Left renal pelvis (tissue), 4 donors: ENCODE data around the gene HIP1. TPM values are rescaled to one million over a fixed set of nuclear protein-coding genes. Genes with fewer than 3 reads are reported as not detected.
"Not testable (repeated sequence)": the region's sequence is repeated elsewhere in the genome, so short reads cannot be mapped to it uniquely, and the experiment has no call there.

Source experiments
- DNase-seq, 4 donors: peaks; one replicate each; pipeline ENCODE4 v3.0.0-alpha.2; 2013; ENCODE audit warnings: low read depth in 4 of 4, low spot score in 3 of 4
- polyA plus RNA-seq, 4 donors: library from polyadenylated mRNA; unstranded; fragments of 120-200 nt; gene quantifications; one replicate each; pipeline ENCODE4 v1.2.1, GENCODE V29; 2013; ENCODE audit not compliant: insufficient read length in 4 of 4

Gene HIP1
- polyA plus RNA-seq, 4 donors: 24.5 to 35.8 (median 33.5) TPM

- DNase-seq: no peak
Observed at GRCh38 chr7:75739796-75740672, 1.3 kb upstream of the HIP1 start.

GRCh38 chr7:75738975-75739795, 444 bp upstream of the HIP1 start:
- peak; percentile 92 to 97 (median 96) for DNase-seq

GRCh38 chr7:75737856-75738603, 711 bp downstream of the HIP1 start:
- no peak for DNase-seq

GRCh38 chr7:75735581-75736350, 3.0 kb downstream of the HIP1 start:
- no peak for DNase-seq

GRCh38 chr7:75734586-75735458, 3.9 kb downstream of the HIP1 start:
- no peak for DNase-seq

GRCh38 chr7:75732764-75733630, 5.7 kb downstream of the HIP1 start:
- DNase-seq: no peak

- DNase-seq: no peak
Observed at GRCh38 chr7:75732016-75732521, 6.7 kb downstream of the HIP1 start.

GRCh38 chr7:75729851-75730274, 8.9 kb downstream of the HIP1 start:
- no peak for DNase-seq

- no peak for DNase-seq
Observed at GRCh38 chr7:75727881-75728593, 10.7 kb downstream of the HIP1 start.

- DNase-seq: not testable (repeated sequence)
Observed at GRCh38 chr7:75727351-75727750, 11.4 kb downstream of the HIP1 start.

GRCh38 chr7:75725306-75725705, 13.4 kb downstream of the HIP1 start:
- DNase-seq: no peak

- no peak for DNase-seq
Observed at GRCh38 chr7:75723444-75723843, 15.3 kb downstream of the HIP1 start.

GRCh38 chr7:75722373-75722772, 16.4 kb downstream of the HIP1 start:
- DNase-seq: no peak

GRCh38 chr7:75721922-75722321, 16.8 kb downstream of the HIP1 start:
- DNase-seq: not testable (repeated sequence)

- no peak for DNase-seq
Observed at GRCh38 chr7:75721426-75721825, 17.3 kb downstream of the HIP1 start.

- no peak for DNase-seq
Observed at GRCh38 chr7:75719626-75720025, 19.1 kb downstream of the HIP1 start.

GRCh38 chr7:75718390-75719031, 20.2 kb downstream of the HIP1 start:
- DNase-seq: no peak
